Stomach (tissue), 4 donors: ENCODE data around the gene SELENOH.

ENCODE experiments used
- CTCF ChIP-seq, 7 experiments: fragments of 450-650 bp in 4 of 7; fragments of 200-600 bp in 3 of 7; sonication (generic) in 3 of 7; IDR thresholded peaks; one replicate each; pipeline ENCODE4 v1.5.1; 2016 to 2019; ENCODE audit warnings: antibody characterized with exemption in 7 of 7, control low read depth in 2 of 7, mild to moderate bottlenecking in 1 of 7
- POLR2A ChIP-seq, 4 donors: fragments of 450-650 bp; IDR thresholded peaks; one replicate each; pipeline ENCODE4 v1.6.1; 2016; ENCODE audit warnings: antibody characterized with exemption in 4 of 4, control low read depth in 2 of 4, mild to moderate bottlenecking in 1 of 4, moderate library complexity in 1 of 4
- POLR2AphosphoS5 ChIP-seq, 3 donors: sonication (generic); formaldehyde crosslinking; IDR thresholded peaks; one replicate each; pipeline ENCODE4 v1.6.1; 2016; ENCODE audit warnings: antibody characterized with exemption in 3 of 3

DNA sequence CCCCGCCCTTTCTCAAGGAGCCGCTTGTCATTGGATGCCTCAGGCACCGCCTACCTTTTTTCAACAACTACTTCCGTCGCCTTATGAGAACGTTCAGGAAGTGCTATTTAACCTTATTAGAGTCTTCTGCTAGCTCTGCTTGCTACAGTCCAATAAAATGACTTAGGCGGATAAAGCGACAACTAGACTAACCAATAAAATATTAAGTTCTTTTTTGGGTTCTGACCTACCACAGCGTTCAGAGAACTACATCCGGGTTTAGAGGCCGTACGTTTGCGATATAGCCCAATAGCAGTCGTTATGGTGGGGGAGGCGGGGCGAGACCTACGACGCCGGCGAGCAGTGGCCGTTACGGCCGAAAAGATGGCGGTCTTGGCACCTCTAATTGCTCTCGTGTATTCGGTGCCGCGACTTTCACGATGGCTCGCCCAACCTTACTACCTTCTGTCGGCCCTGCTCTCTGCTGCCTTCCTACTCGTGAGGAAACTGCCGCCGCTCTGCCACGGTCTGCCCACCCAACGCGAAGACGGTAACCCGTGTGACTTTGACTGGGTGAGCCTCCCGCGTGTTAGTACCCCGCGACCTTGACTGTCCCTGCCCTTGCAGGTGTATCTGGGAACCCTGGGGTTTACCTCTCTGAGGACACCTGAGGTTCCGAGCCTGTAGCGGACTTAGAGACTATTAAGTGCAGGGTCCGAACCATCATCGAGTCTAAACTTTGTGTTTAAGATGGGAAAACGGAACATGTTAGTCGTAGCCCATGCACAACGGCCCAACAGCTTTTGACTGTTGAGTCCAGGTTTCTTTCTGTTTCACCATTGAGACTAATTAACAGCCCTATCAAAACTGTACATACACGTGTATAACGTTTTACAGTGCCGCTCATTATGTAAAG, 28.8 kb upstream of the SELENOH start, which contains the start of gene TMX2:
- TF ChIP-seq CTCF (IDR thresholded peaks at IDR 0.05) (no peak), POLR2AphosphoS5 (IDR thresholded peaks at IDR 0.05) (peak; percentile 40 to 83 (median 70)), POLR2A (IDR thresholded peaks at IDR 0.05) (no peak)
